Retinal pigment epithelial cell (primary cell): ENCODE results near the gene ACSS1.

Source experiments
- DNase-seq: peaks from one replicate; pipeline ENCODE4 v3.0.0-alpha.2; 2010; ENCODE audit warnings: low read depth
- H3K4me3 ChIP-seq: 2 replicates; pipeline ENCODE4 v1.5.1; 2011; ENCODE audit warnings: mild to moderate bottlenecking, low read length, control low read depth, moderate library complexity
- TF ChIP-seq, protein P1 (sequence below): conservative IDR thresholded peaks from 2 replicates; pipeline ENCODE4 v1.5.1; 2011; ENCODE audit warnings: low read depth, low read length, control low read depth, inconsistent platforms

The ACSS1 gene

DNA sequence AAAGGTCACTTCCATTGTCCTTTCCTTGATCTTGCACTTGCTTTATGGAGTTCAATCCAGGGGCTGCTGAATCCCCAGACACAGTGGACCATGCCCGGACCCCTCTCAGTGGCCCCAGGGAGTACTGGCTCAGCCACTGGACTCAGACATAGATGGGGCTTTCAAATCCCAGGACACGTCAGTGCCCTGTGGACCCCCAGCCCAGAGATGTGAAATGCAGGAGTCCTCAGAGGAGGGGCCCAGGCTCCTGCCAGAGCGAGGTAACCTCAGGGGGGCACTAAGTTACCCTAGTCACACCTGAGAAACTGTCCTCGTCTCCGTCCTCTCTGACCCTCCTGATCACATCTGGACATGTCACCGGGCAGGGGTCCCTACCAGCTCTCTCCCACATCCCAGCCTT is 46.7 kb downstream of the ACSS1 start:
- TF ChIP-seq, protein P1, sequence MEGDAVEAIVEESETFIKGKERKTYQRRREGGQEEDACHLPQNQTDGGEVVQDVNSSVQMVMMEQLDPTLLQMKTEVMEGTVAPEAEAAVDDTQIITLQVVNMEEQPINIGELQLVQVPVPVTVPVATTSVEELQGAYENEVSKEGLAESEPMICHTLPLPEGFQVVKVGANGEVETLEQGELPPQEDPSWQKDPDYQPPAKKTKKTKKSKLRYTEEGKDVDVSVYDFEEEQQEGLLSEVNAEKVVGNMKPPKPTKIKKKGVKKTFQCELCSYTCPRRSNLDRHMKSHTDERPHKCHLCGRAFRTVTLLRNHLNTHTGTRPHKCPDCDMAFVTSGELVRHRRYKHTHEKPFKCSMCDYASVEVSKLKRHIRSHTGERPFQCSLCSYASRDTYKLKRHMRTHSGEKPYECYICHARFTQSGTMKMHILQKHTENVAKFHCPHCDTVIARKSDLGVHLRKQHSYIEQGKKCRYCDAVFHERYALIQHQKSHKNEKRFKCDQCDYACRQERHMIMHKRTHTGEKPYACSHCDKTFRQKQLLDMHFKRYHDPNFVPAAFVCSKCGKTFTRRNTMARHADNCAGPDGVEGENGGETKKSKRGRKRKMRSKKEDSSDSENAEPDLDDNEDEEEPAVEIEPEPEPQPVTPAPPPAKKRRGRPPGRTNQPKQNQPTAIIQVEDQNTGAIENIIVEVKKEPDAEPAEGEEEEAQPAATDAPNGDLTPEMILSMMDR = no peak
- no peak overlapping the region for H3K4me3 ChIP-seq
- no peak for DNase-seq

- no peak overlapping the region for H3K4me3 ChIP-seq
- TF ChIP-seq, protein P1 = no peak
- no peak for DNase-seq
These were observed 48.5 kb downstream of the ACSS1 start for GRCh38 chr20:25009218-25010145.

DNA sequence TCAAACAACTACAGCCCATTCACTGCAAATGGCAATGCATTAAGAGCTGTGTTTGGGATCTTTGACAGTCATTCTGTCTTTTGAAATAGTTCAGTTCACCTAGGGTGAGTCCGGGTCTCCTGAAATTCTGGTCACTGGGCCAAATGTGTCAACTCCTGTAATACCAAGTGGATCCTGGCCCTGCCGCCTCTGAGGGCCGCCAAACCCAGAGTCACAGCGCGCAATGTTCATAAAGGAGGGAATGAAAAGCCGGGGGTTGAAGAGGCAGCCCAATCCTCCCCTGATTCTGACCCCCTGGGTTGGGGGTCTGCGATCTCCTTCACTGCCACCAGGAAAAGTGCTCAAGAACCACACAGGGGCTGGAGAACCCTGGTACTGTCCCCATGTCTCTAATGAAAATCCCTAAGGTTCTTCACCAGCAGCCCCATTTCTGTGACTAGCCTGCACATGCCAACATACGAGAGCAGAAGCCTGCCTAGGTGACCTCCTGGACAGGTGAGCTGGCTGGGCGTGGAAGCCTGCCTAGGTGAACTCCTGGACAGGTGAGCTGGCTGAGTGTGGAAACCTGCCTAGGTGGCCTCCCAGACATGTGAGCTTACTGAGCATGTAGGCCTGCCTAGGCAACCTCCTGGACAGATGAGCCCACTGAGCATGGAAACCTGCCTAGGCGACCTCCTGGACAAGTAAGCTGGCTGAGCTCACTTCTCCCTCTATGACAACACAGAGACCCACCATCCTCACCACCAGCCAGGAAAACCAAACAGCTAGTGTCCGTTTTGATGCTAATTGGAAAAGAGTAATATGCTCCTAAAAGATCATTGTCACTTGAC is 49.3 kb downstream of the ACSS1 start:
- TF ChIP-seq, protein P1 = no peak
- DNase-seq = no peak
- H3K4me3 ChIP-seq = no peak overlapping the region

DNA sequence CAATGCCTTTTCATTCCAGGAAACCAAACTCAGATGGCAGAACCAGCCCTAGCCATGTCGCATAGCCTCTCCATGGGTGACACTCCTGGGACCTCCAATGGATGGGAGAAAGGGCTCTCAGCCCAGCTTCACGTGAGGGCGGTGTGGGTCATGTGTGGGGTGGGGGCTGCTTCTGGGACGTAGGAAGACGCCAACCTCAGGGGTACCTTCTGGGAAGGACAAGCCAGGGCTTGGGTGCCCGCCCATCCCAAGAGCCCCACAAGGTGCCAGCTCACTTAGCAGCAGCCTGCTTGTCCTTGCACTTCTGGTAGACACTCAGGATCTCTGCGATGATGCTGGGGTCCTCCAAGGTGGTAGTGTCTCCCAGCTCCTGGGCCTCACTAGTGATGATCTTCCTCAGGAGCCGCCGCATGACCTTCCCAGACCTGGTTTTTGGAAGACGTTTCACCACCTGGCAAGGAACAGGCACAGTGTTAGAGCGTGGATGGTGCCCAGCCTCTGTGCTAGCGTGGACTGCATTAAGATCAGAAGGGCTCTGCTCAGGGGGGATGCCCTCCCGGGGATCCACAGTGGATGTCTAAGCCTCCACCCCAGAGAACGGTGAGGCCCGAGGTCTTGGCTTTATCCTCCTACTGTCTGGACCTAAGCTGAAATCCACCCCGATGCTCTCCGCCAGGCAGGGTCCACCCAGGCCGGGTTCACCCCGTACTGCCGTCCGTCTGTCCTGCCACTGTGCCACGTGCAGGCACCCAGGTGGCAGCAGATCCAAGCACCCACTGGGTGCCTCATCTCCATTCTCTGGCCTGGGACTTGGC is 50.2 kb downstream of the ACSS1 start:
- H3K4me3 ChIP-seq = no peak overlapping the region
- TF ChIP-seq, protein P1 = no peak
- no peak for DNase-seq

GRCh38 chr20:25006431-25007167 is 51.3 kb downstream of the ACSS1 start:
- no peak for DNase-seq
- no peak overlapping the region for H3K4me3 ChIP-seq
- TF ChIP-seq, protein P1 = no peak

DNA sequence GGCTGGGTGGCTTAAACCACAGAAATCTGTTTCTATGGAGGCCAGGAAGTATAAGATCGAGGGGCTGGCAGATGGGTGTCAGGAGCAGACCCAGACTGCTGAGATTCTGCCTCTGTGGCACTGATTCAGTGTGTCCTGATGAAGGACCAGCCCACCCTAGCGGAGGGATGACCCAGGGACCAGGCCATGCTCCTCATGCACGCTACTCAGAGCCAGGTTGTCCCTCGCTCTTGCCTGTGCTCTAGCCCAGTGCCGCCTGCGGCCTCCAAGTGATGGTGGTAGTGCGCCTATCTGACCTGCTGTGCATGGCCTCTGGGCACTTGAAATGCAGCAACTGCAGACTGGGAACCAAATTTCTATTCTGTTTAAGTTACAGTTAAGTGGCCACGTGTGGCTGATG is 52.3 kb downstream of the ACSS1 start:
- TF ChIP-seq, protein P1 = no peak
- no peak for DNase-seq

More for the DNA sequence above, 52.3 kb downstream of the ACSS1 start:
- H3K4me3 ChIP-seq = no peak overlapping the region
